COLO829 (cell line): Measurements from ENCODE around the gene ALDH1L2.

Experiments used
- DNase-seq: peaks from one replicate; pipeline ENCODE4 v3.0.0; 2012; ENCODE audit warnings: low spot score

Gene ALDH1L2

GRCh38 chr12:105032703-105033357 is 51.4 kb downstream of the ALDH1L2 start:
- DNase-seq = no peak

GRCh38 chr12:105030820-105031807 is 53.1 kb downstream of the ALDH1L2 start:
- DNase-seq = no peak

GRCh38 chr12:105026411-105026810 is 57.8 kb downstream of the ALDH1L2 start:
- DNase-seq = no peak

GRCh38 chr12:105025890-105026289 is 58.4 kb downstream of the ALDH1L2 start:
- DNase-seq = no peak

GRCh38 chr12:105024928-105025327 is 59.3 kb downstream of the ALDH1L2 start:
- no peak for DNase-seq

- DNase-seq = no peak
Measured at GRCh38 chr12:105020241-105020962, 63.9 kb downstream of the ALDH1L2 start.

GRCh38 chr12:105018776-105019175 is 65.5 kb downstream of the ALDH1L2 start:
- no peak for DNase-seq

GRCh38 chr12:105018012-105018411 is 66.2 kb downstream of the ALDH1L2 start:
- no peak for DNase-seq

- no peak for DNase-seq
Measured at GRCh38 chr12:105015543-105015942, 68.7 kb downstream of the ALDH1L2 start.

- no peak for DNase-seq
Measured at GRCh38 chr12:105014603-105015002, 69.7 kb downstream of the ALDH1L2 start.

- no peak for DNase-seq
Measured at GRCh38 chr12:105013892-105014291, 70.4 kb downstream of the ALDH1L2 start.

GRCh38 chr12:105001476-105001875 is 82.8 kb downstream of the ALDH1L2 start:
- DNase-seq = no peak

GRCh38 chr12:104999347-104999685 is 84.9 kb downstream of the ALDH1L2 start:
- no peak for DNase-seq

- DNase-seq = no peak
Measured at GRCh38 chr12:104998423-104999346, 85.6 kb downstream of the ALDH1L2 start.

- no peak for DNase-seq
Measured at GRCh38 chr12:104997541-104997940, 86.7 kb downstream of the ALDH1L2 start.

GRCh38 chr12:104994336-104994735 is 89.9 kb downstream of the ALDH1L2 start:
- DNase-seq = no peak

- no peak for DNase-seq
Measured at GRCh38 chr12:104991565-104992128, 92.6 kb downstream of the ALDH1L2 start.

- no peak for DNase-seq
Measured at GRCh38 chr12:104990950-104991349, 93.3 kb downstream of the ALDH1L2 start.

GRCh38 chr12:104986022-104986941 is 98.0 kb downstream of the ALDH1L2 start, which contains the start of gene NOPCHAP1:
TSS of gene NOPCHAP1 (plus strand) at chr12:104986316. CDS start at chr12:104986353, 37 bp downstream.
- DNase-seq = peak; percentile 92

GRCh38 chr12:104985206-104985605 is 99.1 kb downstream of the ALDH1L2 start:
- DNase-seq = no peak
